ENCODE measurements around the gene ECEL1.

The ECEL1 gene

GRCh38 chr2:232504438-232504837 lies 16.8 kb upstream of the ECEL1 start:
- TF ChIP-seq, protein P1, sequence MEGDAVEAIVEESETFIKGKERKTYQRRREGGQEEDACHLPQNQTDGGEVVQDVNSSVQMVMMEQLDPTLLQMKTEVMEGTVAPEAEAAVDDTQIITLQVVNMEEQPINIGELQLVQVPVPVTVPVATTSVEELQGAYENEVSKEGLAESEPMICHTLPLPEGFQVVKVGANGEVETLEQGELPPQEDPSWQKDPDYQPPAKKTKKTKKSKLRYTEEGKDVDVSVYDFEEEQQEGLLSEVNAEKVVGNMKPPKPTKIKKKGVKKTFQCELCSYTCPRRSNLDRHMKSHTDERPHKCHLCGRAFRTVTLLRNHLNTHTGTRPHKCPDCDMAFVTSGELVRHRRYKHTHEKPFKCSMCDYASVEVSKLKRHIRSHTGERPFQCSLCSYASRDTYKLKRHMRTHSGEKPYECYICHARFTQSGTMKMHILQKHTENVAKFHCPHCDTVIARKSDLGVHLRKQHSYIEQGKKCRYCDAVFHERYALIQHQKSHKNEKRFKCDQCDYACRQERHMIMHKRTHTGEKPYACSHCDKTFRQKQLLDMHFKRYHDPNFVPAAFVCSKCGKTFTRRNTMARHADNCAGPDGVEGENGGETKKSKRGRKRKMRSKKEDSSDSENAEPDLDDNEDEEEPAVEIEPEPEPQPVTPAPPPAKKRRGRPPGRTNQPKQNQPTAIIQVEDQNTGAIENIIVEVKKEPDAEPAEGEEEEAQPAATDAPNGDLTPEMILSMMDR (IDR thresholded peaks at IDR 0.05; ENCODE audit: low read depth, low read length): no peak
- in situ Hi-C loops (cut with HindIII; ENCODE audit: low sequenced_read_pairs): no loop called here
- H3K4me3 ChIP-seq (ENCODE audit: low read depth, low read length): no peak overlapping the region
- no peak for DNase-seq (ENCODE audit: low read depth, low spot score)

DNA sequence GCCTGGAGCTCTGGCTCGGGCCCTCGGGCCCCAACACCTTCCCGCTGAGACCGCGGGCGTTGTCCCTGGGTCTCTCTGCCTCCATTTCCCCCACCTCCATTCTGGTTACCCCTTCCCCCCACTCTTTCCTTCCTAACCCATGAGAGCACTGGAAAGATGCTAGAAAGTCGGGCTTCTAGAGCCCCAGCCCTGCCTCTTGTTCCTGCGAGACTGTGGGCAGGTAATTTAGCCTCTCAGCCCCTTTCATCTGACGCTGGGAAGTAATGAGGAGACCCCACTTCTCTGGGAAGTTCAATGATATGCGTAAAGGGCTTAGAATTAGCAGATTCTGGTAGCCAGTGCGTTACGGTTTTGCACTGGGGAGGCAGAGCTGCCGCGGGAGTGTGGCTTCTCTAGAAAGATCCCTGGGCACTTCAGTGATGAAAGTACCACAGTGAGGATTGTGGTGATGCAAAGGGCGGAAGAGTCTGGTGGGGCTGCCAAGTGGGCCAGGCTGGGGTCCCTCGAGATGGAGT lies 16.2 kb upstream of the ECEL1 start:
- DNase-seq (ENCODE audit: low read depth, low spot score): no peak
- in situ Hi-C loops (cut with HindIII; ENCODE audit: low sequenced_read_pairs): no loop called here
- no peak overlapping the region for H3K4me3 ChIP-seq (ENCODE audit: low read depth, low read length)
- TF ChIP-seq, protein P1 (IDR thresholded peaks at IDR 0.05; ENCODE audit: low read depth, low read length): no peak

DNA sequence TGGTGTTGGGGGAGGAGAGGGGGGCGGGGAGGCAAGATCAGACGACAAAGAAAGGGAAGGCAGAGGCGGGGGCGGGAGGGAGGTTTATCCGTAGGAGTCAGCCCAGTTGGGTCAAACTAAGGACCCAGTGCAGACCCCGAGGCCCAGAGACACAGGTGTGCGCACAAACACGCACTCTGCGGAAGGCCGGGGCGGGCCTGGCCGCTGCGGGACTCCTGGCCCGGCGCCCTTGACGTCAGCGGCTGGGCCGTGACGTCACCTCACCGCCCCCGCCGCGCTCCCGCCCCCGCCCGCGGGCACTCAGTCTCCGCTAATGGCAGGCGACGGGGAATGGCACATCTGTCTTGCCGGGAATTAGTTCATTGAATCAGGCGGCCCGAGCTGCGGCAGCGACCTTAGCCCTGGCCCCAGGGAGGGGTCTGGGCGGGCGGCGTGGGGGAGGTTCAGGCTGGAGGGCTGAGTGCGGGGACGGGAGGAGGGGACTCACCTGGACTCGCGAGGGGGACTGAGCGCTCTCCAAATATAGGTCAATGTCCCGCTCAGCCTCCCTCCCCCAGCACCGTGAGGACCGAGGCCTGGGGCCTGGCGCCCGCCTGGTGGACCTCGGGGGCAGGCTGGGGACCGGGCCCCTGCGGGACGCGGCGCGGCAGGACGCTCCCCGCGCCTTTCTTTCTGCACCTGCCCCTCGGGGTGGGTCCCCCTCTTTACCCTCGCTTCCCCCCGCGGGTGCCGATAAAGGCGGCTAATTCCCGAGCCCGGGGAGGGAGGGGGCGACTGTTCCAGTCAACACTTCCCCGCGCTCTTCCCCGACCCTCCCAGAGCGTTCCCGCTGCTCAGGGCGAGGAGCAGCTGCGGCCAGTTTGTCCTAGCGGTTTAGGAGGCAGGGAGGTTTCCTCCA lies 15.5 kb upstream of the ECEL1 start:
- TF ChIP-seq, protein P1 (IDR thresholded peaks at IDR 0.05; ENCODE audit: low read depth, low read length): no peak
- peak; percentile 10 for DNase-seq (ENCODE audit: low read depth, low spot score)
- H3K4me3 ChIP-seq (ENCODE audit: low read depth, low read length): no peak overlapping the region
- in situ Hi-C loops (cut with HindIII; ENCODE audit: low sequenced_read_pairs): no loop called here

DNA sequence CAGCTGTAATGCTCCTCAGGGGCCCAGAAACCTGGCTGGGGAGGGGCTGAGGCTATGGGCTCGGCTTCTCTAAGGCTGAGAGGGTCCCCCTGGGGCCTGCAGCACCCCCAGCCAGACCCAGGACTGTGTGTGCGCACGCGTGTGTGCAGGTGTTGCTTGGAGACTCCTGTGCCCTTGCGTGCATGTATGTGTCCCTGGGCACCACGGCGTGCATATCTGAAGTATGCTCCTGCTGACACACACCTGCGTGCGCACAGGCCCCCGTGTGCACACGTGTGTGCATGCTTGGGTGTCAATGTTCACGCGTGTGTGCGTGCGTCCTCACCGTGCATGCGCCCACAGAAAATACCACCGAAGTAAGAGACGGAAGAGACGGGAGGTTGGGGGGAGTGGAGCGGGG lies 14.9 kb upstream of the ECEL1 start:
- TF ChIP-seq, protein P1 (IDR thresholded peaks at IDR 0.05; ENCODE audit: low read depth, low read length): no peak
- in situ Hi-C loops (cut with HindIII; ENCODE audit: low sequenced_read_pairs): no loop called here
- no peak for DNase-seq (ENCODE audit: low read depth, low spot score)
- H3K4me3 ChIP-seq (ENCODE audit: low read depth, low read length): no peak overlapping the region

- in situ Hi-C loops (cut with HindIII; ENCODE audit: low sequenced_read_pairs): no loop called here
- H3K4me3 ChIP-seq (ENCODE audit: low read depth, low read length): no peak overlapping the region
- no peak for DNase-seq (ENCODE audit: low read depth, low spot score)
- TF ChIP-seq, protein P1 (IDR thresholded peaks at IDR 0.05; ENCODE audit: low read depth, low read length): no peak
These were observed 14.3 kb upstream of the ECEL1 start for GRCh38 chr2:232501794-232502390.

DNA sequence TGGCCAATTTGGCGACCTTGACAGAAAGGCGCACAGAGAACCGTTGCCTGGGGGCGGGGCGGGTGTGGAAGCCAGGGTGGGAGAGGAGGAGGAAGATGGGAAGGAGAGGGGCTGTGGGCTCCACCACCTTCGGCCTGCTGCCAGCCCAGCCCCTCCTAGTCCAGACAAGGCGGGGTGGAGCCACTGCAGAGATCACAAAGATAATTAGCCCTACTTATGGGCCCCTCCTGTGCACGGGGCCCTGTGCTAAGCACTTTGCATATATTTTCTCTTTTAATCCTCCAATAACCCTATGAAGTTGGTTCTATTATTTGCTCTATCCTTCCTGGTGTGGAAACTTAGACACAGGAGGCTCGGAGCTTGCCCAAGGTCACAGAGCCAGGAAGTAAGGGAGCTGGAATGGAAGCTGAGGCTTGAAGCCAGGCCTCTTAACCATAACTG lies 13.7 kb upstream of the ECEL1 start:
- in situ Hi-C loops (cut with HindIII; ENCODE audit: low sequenced_read_pairs): no loop called here
- DNase-seq (ENCODE audit: low read depth, low spot score): no peak

More for the DNA sequence above, 13.7 kb upstream of the ECEL1 start:
- no peak overlapping the region for H3K4me3 ChIP-seq (ENCODE audit: low read depth, low read length)
- TF ChIP-seq, protein P1 (IDR thresholded peaks at IDR 0.05; ENCODE audit: low read depth, low read length): no peak

All from astrocyte of the spinal cord (primary cell).